DMS79 (cell line): Measurements from ENCODE around the gene TRIM17.

Experiments
- DNase-seq: peaks from one replicate; lab custom pipeline; 2025; lab: John Stamatoyannopoulos, UW

TRIM17 gene

DNA sequence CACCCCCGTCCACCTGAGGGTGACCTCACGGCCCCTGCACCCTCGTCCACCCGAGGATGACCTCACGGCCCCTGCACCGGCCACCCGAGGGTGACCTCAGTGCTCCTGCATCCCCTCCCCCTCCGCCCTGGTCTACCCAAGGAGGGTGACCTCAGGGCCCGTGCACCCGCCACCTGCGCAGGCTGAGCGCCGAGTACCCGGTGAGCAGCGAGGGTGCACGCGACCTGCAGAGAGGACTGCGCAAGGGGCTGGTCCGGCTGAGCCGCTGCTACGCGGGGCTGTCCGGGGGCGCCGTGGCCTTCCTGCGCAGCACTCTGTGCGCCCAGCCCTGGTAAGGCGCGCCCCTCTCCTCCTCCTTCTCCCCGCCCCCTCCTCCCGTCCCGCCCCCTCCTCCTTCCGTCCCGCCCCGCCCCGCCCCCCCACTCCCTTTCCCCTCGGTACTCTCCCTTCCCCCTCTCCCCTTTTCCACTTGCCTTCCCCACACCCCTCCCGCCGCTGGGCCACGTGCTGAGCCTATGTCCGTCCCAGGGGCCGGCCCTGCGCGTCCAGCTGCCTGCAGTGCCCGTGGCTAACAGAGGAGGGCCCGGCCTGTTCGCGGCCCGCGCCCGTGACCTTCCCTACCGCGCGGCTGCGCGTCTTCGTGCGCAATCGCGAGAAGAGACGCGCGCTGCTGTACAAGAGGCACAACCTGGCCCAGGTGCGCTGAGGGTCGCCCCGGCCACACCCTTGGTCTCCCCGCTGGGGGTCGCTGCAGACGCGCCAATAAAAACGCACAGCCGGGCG is 38.4 kb downstream of the TRIM17 start:
- peak; percentile 63 for DNase-seq

DNA sequence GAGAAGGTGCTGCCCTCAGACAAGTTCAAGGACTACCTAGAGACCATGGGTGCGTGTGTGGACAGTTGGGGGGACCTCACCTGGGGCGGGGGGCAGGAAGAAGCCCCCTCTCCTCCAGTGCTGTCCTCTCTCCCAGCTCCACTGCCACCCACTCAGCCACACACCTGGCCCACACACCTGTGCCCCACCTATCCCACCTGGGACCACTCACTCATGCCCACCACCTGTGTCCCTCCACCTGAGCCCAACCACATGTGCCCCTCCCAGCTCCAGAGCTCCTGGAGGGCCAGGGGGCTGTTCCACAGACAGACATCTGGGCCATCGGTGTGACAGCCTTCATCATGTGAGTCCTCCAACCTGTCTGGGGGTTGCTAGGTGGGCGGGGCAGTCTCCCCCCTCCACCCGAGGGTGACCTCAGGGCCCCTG is 39.0 kb downstream of the TRIM17 start:
- DNase-seq: no peak

DNA sequence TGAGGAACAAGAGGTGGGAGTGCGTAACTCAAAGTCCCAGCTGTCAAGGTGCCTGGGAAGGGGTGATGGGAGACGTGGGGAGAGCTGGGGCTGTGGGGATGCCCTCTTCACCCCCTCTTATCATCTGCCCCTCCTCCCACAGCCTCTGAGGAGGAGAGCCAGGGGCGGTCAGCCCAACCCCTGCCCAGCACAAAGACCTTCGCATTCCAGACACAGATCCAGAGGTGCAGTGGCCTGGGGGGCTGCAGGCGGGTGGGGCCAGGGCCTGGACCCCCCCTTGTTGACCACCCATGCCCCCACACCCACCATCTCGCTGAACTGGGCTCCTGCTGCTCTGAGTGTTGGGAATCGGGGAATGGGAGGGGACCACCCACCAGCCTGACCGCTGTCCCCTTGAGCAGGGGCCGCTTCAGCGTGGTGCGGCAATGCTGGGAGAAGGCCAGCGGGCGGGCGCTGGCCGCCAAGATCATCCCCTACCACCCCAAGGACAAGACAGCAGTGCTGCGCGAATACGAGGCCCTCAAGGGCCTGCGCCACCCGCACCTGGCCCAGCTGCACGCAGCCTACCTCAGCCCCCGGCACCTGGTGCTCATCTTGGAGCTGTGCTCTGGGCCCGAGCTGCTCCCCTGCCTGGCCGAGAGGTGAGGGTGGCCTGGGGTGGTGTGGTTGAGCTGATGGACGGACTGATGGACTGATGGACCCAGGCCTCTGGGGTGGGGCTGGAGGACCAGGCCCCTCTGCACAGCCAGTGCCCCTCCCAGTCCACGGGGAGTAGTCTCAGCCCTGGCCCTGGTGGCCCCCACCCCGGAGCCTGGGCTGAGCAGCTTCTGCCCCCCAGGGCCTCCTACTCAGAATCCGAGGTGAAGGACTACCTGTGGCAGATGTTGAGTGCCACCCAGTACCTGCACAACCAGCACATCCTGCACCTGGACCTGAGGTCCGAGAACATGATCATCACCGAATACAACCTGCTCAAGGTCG is 39.7 kb downstream of the TRIM17 start:
- DNase-seq: no peak

GRCh38 chr1:228376262-228376628 is 40.4 kb downstream of the TRIM17 start:
- DNase-seq: no peak

- DNase-seq: no peak
Observed at GRCh38 chr1:228375578-228376261, 40.9 kb downstream of the TRIM17 start.

DNA sequence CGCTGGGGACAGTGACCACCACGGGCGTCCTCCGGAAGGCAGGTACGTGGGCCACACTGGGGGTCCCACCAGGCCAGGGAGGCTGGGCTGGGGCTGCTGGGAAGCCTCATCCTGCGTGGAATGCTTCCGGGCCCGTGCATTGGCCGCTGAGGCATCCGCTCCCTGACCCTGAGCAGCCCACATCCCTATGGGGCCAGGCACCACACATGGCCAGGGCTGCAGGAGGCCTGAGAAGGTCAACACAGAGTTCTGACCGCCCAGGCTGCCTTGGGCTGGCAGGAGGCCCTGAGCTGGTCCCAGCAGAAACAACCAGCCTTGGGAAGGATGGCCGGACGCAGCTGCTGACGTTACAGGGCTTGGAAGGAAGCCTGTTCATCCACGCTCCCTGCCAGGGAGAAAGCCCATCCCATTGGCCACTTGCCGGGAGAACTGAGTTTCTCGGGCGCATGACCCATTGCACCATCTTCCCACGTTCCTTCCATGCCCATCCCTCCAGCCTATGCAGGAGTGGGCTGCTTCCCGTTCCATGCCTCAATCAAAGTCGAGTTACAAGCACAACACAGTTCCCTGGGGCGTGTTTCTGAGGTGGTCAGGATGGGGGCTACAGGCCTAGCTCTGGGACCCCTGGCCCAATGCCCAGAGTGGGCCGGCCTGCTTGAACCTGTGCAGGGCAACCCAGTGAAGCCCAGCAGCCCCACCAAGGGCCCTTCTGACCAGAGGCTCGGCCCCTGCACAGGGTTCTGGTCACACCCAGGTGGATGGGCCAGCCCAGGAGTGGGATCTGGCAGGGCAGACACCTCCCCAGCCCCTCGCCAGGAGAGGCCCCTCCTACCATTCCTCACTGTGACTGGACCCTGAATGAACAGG is 41.7 kb downstream of the TRIM17 start:
- no peak for DNase-seq

DNA sequence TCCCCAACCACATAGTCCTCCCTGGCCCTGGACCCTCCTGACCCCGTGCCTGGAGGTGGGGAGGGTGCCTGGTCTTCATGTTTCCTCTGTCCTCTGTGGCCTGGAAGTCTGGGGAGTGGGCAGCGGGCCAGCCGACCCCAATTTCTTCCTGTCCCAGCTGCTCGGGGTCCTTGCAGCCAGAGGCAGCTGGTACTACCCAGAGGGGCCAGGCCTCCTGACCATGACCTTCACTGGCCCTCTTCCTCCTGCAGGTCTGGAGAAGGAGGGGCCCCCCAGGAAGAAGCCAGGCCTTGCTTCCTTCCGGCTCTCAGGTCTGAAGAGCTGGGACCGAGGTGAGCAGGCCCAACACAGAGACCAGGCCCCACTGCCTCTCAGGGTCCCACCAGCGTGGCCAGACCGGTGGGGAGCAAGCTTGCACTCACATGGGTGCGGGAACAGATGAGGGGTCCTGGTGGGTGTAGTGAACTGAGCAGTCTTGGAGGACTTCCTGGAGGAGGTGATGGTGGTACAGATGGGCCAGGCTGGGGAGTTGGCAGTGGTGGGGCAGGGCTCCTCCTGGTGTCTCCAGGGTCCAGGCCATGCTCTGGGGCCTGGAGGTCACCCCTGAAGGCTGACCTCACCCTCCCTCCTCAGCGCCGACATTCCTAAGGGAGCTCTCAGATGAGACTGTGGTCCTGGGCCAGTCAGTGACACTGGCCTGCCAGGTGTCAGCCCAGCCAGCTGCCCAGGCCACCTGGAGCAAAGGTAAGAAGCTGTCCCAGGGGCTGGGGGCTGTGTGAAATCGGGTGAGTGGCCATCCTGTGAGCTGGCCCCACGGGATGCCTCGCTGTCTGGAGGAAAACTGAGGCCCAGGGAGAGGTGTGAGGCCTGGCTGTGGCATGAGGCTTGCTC is 42.7 kb downstream of the TRIM17 start:
- no peak for DNase-seq

DNA sequence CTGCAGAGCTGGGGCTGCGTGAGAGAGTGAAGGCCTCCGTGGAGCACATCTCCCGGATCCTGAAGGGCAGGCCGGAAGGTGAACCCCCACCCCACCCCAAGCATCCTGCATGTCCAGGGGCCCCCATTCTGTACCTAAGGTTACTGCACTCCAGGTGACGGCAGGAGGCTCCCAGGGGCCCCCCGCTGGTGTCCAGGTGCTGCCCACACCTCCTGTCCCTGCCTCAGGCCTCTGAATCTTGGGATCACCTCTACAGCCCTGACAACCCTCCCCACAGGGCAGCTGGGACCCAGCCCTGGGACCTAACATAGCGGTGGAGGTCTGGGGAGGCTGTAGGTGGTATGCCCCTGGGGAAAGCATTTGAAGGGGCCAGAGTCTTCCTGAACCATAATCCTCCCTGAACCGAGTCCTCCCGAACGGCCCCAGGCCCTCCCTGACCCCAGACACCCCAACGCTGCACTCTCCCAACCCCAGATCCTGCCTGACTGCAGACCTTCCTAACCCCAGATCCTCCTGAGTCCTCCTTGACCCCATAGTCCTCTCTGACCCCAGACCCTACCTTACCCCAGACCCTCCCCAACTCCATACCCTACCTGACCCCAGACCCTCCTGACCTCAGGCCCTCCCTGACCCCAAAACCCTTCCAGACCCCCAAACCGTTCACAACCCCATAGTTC is 43.5 kb downstream of the TRIM17 start:
- DNase-seq: no peak

GRCh38 chr1:228372183-228373003 is 44.3 kb downstream of the TRIM17 start:
- peak; percentile 60 for DNase-seq

DNA sequence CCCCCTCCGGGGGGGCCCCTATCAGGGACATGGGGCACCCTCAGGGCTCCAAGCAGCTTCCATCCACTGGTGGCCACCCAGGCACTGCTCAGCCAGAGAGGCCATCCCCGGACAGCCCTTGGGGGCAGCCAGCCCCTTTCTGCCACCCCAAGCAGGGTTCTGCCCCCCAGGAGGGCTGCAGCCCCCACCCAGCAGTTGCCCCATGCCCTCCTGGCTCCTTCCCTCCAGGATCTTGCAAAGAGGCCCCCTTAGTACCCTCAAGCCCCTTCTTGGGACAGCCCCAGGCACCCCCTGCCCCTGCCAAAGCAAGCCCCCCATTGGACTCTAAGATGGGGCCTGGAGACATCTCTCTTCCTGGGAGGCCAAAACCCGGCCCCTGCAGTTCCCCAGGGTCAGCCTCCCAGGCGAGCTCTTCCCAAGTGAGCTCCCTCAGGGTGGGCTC is 44.9 kb downstream of the TRIM17 start:
- no peak for DNase-seq

DNA sequence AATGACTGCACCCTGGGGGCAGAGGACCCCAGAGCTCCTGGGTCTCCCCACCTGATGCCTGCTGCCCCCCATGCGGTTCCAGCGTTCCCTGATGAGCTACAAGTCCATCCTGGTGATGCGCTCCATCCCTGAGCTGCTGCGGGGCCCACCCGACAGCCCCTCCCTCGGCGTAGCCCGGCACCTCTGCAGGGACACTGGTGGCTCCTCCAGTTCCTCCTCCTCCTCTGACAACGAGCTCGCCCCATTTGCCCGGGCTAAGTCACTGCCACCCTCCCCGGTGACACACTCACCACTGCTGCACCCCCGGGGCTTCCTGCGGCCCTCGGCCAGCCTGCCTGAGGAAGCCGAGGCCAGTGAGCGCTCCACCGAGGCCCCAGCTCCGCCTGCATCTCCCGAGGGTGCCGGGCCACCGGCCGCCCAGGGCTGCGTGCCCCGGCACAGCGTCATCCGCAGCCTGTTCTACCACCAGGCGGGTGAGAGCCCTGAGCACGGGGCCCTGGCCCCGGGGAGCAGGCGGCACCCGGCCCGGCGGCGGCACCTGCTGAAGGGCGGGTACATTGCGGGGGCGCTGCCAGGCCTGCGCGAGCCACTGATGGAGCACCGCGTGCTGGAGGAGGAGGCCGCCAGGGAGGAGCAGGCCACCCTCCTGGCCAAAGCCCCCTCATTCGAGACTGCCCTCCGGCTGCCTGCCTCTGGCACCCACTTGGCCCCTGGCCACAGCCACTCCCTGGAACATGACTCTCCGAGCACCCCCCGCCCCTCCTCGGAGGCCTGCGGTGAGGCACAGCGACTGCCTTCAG is 45.5 kb downstream of the TRIM17 start:
- DNase-seq: peak; percentile 18

GRCh38 chr1:228370439-228370940 is 46.2 kb downstream of the TRIM17 start:
- DNase-seq: no peak

DNA sequence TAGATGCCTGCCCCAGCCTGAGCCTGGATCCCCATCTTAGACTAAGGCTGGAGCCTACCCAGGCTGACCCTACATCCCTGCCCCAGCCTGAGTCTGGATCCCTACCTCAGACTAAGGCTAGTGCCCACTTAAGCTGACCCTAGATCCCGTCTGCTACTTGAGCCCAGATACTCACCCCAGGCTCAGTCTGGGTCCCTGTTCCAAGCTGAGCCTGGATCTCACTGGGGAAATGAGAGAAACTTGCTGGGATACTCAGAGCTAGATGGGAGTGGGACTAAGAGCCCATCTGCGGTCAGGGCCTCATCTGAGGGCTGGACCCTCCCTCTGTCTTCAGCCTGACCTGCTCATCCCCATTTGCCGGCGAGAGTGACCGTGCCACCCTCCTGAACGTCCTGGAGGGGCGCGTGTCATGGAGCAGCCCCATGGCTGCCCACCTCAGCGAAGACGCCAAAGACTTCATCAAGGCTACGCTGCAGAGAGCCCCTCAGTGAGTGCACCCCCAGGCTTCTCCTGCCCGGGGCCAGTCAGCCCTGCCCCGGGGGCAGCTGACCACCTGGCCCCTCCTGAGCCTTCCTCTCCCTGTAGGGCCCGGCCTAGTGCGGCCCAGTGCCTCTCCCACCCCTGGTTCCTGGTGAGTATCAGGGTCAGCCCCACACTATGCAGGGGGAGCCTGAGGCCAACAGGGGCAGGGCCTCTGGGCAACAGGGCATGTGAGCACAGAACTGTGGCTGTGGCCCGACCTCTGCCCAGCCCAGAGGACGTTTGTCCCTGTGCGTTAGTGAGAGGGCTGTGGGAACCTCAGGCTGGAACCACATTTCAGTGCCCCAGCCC is 46.8 kb downstream of the TRIM17 start:
- DNase-seq: no peak

DNA sequence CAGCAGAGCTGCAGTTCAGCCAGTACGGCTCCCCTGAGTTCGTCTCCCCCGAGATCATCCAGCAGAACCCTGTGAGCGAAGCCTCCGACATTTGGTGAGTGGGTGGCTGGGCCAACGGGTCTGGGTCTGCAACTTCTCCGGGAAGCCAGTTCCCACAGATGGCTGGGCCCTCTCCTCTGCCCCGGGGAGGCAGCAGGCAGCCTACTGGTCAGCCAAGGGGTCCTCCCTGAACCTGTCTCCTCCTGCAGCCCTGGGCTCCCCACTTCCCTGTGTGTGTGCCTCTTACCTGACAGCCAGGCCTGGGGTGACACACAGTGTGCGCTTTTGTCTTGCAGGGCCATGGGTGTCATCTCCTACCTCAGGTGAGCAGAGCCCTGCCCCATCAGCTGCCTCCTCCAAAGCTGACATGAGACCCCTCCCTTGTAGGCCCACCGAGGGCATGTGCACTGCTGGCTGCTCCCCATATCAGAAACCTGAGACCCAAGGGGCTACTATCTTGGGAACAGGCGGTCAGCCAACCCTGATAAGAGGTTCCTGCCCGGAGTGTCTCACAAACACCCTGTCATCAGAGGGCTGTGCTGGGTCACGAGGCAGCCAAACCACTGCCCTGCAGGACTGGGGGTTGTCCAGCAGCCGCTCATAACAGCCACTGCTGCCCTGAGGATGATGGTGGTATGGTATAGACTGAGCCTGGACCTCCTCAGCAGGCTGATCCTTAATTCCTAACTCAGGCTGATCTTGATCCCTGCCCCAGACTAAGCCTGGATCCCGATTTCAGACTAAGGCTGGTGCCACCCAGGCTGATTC is 47.7 kb downstream of the TRIM17 start:
- DNase-seq: no peak

- DNase-seq: no peak
Observed at GRCh38 chr1:228367798-228368791, 48.6 kb downstream of the TRIM17 start.
